GM12865 (cell line): ENCODE data around the gene UBE2Q1.

Source experiments
- DNase-seq: peaks from one replicate; pipeline ENCODE4 v3.0.0; 2010; ENCODE audit warnings: low read depth
- H3K4me3 ChIP-seq: 2 replicates; pipeline ENCODE4 v1.5.1; 2011; ENCODE audit warnings: mild to moderate bottlenecking, low read depth, low read length, control low read depth
- TF ChIP-seq, protein P1 (sequence below): IDR thresholded peaks from 2 replicates; pipeline ENCODE4 v1.5.1; 2011; ENCODE audit warnings: low read length, control low read depth, low read depth, inconsistent platforms; ENCODE audit not compliant: insufficient read depth; ENCODE audit errors: missing control alignments

The UBE2Q1 gene

DNA sequence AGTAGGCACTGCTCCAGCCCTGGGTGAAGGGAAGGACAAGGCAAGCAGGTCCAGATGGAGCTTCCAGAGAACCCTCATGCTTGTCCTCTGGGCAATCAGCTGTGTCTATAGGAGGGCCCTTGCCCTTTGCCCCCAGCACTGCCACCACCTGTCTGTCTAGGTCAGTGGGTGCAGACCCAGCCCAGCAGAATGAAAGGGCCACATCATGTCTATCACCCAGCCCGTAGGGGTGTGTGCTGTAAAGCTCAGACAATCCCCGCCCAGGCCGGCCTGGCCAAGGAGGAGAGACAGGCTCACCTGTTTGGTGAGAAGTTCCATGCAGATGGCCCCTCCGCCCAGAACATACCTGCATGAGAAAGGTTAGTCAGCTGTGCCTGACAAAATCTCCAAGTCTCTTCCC, 7.0 kb downstream of the UBE2Q1 start:
- no peak overlapping the region for H3K4me3 ChIP-seq
- TF ChIP-seq, protein P1, sequence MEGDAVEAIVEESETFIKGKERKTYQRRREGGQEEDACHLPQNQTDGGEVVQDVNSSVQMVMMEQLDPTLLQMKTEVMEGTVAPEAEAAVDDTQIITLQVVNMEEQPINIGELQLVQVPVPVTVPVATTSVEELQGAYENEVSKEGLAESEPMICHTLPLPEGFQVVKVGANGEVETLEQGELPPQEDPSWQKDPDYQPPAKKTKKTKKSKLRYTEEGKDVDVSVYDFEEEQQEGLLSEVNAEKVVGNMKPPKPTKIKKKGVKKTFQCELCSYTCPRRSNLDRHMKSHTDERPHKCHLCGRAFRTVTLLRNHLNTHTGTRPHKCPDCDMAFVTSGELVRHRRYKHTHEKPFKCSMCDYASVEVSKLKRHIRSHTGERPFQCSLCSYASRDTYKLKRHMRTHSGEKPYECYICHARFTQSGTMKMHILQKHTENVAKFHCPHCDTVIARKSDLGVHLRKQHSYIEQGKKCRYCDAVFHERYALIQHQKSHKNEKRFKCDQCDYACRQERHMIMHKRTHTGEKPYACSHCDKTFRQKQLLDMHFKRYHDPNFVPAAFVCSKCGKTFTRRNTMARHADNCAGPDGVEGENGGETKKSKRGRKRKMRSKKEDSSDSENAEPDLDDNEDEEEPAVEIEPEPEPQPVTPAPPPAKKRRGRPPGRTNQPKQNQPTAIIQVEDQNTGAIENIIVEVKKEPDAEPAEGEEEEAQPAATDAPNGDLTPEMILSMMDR, result no peak
- DNase-seq, result no peak

DNA sequence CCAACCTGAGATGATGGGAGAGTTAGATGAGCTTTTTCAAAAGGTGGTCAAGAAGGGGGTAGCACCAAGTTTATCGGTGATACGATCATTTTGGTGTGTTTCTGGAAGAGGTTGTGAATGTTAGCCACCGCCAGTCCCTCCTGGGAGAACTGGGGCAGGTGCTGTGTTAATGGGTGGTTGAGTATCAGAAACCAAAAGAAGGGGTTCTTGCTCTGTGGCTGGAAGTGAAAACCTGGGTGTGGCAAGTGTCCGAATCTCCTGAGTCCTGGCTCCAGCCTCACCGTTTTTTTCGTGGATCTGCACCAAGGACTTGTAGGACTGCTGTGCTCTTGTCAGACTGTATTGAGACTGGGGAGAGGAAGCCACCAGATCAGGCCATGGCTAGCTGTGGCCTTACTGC, 7.8 kb downstream of the UBE2Q1 start:
- TF ChIP-seq, protein P1, result no peak
- peak; percentile 24 for DNase-seq
- H3K4me3 ChIP-seq, result no peak overlapping the region

DNA sequence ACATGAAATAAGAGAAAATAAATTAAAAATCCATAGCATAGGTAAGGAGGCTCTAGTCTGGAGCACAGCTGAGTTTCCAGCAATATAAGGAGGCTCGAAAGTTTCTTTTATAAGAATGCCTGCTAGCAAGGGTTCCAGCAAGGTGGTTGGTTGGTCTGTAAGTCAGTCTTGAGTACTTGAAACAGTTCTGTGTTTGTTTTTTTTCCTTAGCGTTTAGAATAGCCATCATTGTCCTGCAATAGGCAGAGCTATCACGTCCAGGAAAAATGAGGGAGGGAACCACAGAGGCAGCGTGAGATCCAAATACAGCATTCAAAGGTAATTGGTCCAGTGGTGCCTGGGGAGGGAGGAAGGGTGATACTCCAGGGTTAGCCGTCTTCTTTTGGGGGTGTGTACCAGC, 8.4 kb downstream of the UBE2Q1 start:
- no peak for DNase-seq
- no peak overlapping the region for H3K4me3 ChIP-seq
- TF ChIP-seq, protein P1, result no peak

DNA sequence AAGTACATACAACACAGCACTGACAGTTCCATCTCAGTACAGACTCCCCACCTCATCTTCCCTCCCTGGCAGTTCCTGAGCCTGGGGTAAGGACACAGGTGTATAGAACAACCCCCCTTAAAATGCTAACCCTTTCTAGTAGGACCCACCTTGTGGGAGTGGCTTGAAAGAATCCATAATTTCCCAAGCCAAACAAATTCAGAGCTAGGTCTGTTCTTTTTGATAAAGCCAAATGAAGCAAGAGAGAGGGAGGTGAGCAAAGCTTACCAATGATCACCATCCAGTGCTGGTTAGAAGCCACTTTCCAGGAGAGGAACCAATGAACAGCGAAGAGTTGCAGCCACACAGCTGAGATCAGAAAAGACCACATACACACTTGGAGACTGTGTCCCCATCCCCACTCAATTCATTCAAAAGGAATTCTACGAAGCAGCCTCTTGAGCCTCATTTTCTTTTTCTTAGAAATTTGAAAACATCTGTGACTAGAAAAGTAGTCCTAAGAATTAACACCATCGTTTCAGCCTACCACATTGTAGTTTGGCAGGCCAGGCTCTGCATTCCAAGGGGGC, 9.2 kb downstream of the UBE2Q1 start:
- TF ChIP-seq, protein P1, result no peak
- no peak for DNase-seq
- H3K4me3 ChIP-seq, result no peak overlapping the region

DNA sequence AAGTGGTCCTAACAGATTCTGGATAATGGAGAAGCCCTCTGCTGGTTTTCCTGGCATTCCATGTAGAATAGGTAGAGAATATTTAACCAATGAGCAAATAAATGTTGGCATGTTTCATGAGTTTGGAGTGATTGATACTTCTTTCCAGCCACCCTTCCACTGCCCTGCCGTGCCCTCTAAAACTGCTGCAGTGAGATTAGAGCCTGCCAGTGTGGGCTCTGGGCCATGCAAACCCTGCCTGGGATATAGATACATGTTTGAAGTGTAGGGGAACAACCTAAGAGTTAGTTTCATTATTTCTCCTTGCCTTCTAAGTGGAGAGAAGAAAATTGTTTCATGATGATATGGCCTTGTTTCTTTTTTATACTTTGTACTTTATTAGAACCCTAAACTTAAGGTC, 10.4 kb downstream of the UBE2Q1 start:
- no peak for DNase-seq
- H3K4me3 ChIP-seq, result no peak overlapping the region
- TF ChIP-seq, protein P1, result no peak

DNA sequence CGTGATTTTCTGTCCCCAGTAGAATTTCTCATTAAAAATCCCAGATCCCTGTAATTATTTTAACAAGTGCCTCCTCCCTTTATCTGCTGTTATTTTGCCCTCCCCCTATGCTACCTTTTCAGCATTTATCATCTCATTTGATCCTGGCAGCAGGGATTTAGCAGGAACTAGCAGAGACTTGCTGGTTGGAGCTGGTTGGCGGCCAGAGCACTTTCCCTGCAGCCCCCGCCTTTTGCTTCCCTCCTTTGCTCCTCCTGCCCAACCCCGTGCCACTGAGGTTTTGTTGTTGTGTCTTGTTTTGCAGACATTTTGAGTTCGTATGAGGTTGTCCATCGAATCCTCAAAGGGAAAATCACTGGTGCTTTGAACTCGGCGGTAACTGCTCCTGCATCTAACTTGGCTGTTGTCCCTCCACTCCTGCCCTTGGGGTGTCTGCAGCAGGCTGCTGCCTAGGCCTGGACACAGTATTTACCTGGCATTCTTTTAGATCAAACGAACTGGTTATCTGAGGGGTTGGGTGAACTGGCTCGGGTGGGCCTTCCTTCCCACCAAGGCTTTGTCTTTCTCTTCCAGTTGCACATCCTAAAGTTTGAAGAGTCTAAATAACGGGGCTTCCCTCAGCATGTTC, 11.2 kb downstream of the UBE2Q1 start:
- TF ChIP-seq, protein P1, result no peak
- no peak for DNase-seq
- no peak overlapping the region for H3K4me3 ChIP-seq
